Epithelial cell of proximal tubule (primary cell): ENCODE data around the gene XRCC6. TPM values are rescaled to one million over a fixed set of nuclear protein-coding genes. Genes with fewer than 3 reads are reported as not detected.
"Not testable (repeated sequence)": the region's sequence is repeated elsewhere in the genome, so short reads cannot be mapped to it uniquely, and the experiment has no call there.

Experiments used
- DNase-seq: peaks from one replicate; pipeline ENCODE4 v3.0.0-alpha.2; 2011; ENCODE audit warnings: low read depth
- H3K4me3 ChIP-seq: 2 replicates; pipeline ENCODE4 v1.5.1; 2011; ENCODE audit warnings: low read depth, mild to moderate bottlenecking, low read length
- total RNA-seq: library from RNA; depleted of rRNA; stranded (reverse); fragments of >200 nt; gene quantifications from 2 replicates; pipeline ENCODE4 v1.2.3, GENCODE V29; 2015
- TF ChIP-seq, protein P1 (sequence below): conservative IDR thresholded peaks from 2 replicates; pipeline ENCODE4 v1.5.1; 2012; ENCODE audit warnings: low read depth, mild to moderate bottlenecking, low read length

The XRCC6 gene
- total RNA-seq, 1 donor from 2014 or later, result 368 TPM

DNA sequence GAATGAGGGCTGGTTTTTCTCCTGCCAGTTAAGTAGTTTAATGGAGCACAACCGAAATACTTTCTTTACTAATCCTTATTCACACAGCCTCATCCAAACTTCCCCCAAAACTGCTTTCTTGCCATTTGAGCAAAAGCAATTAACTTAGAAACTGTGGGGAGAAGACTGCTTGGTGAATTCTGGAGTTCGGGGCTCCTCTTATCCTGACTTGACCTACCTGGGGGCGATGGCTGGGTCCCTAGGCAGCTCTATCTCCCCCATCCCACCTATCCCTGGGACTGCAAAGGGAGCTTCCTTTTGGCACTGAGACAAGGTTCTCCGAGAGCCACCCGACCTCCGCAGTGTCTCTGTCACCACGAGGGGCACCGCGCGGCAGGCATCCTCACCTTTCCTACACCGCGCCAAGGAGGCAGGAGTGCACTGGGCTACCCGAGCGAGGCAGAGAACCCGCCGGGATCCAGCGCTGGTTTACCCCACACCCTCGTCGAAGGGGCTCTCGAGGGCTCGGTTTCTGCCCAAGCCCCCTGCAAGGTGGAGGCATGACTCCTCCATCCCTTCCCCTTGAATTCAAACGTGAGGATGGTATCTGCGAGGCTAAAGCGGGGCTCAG lies 1.0 kb upstream of the XRCC6 start:
- no peak for DNase-seq
- TF ChIP-seq, protein P1, sequence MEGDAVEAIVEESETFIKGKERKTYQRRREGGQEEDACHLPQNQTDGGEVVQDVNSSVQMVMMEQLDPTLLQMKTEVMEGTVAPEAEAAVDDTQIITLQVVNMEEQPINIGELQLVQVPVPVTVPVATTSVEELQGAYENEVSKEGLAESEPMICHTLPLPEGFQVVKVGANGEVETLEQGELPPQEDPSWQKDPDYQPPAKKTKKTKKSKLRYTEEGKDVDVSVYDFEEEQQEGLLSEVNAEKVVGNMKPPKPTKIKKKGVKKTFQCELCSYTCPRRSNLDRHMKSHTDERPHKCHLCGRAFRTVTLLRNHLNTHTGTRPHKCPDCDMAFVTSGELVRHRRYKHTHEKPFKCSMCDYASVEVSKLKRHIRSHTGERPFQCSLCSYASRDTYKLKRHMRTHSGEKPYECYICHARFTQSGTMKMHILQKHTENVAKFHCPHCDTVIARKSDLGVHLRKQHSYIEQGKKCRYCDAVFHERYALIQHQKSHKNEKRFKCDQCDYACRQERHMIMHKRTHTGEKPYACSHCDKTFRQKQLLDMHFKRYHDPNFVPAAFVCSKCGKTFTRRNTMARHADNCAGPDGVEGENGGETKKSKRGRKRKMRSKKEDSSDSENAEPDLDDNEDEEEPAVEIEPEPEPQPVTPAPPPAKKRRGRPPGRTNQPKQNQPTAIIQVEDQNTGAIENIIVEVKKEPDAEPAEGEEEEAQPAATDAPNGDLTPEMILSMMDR, result no peak

DNA sequence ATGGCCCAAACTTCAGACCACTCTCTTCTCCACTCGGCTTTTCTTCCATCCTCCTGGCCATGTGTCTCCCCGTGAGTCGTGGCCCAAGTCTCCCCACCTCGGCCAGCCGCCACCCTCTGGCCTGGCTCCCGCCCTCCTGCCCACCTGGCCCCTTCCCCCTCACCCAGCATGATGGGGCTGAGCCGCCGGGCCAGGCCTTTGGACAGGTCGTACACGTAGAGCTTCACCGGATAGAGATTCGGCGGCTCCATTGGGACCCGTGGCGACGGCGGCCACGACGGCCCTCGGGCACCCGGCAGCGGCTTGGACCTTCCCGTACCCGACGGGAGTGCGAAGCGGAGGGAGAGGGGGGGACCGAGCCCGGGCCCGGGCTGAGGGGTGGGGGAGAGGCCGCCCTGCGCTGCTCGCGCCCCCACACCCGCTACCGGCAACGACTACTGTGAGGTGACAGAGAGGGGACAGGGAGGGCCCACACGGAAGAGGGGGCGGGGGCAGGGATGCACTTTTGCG lies 451 bp upstream of the XRCC6 start, which contains the start of gene DESI1:
Gene DESI1, minus strand, starts transcription at position 455 of the 510 bp plus-strand sequence. Its CDS starts 204 bp downstream, at position 251.
- DNase-seq, result no peak
- TF ChIP-seq, protein P1, result no peak
- peak within 1 kb of the TSS; percentile 66 for H3K4me3 ChIP-seq

More for the DNA sequence above, 1.0 kb upstream of the XRCC6 start:
- H3K4me3 ChIP-seq, result peak overlapping the region; percentile 66

DNA sequence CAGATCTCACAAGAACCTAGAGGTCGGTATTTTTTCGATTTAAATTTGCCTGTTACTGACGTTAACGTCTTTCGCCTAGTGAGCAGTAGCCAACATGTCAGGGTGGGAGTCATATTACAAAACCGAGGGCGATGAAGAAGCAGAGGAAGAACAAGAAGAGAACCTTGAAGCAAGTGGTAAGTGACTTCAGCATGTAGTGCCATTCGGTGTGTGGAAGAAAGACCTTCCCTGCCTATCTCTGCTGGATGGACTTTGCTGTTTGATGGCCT lies 750 bp downstream of the XRCC6 start:
- no peak for DNase-seq
- TF ChIP-seq, protein P1, result no peak
- peak overlapping the region; percentile 66 for H3K4me3 ChIP-seq

DNA sequence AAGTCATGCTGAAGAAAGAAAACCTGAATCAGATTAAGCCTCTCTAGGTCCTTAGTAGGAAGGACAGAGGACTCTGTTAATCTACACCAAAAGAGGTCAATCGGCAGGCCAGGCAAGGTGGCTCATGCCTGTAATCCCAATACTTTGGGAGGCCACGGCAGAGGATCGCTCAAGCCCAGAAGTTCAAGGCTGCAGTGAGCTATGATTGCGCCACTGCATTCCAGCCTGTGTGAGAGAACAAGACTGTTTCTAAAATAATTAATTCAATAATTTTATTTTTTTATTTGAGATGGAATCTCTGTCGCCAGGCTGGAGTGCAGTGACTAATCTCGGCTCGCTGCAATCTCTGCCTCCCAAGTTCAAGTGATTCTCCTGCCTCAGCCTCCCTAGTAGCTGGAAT lies 4.5 kb downstream of the XRCC6 start:
- H3K4me3 ChIP-seq, result no peak overlapping the region
- TF ChIP-seq, protein P1, result no peak
- no peak for DNase-seq

DNA sequence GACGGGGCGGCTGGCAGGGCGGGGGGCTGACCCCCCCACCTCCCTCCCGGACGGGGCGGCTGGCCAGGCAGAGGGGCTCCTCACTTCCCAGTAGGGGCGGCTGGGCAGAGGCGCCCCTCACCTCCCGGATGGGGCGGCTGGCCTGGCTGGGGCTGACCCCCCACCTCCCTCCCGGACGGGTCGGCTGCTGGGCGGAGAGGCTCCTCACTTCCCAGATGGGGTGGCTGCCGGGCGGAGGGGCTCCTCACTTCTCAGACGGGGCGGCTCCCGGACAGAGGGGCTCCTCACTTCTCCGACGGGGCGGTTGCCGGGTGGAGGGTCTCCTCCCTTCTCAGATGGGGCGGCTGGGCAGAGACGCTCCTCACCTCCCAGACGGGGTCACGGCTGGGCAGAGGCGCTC lies 10.0 kb downstream of the XRCC6 start:
- not testable (repeated sequence) for H3K4me3 ChIP-seq, DNase-seq

DNA sequence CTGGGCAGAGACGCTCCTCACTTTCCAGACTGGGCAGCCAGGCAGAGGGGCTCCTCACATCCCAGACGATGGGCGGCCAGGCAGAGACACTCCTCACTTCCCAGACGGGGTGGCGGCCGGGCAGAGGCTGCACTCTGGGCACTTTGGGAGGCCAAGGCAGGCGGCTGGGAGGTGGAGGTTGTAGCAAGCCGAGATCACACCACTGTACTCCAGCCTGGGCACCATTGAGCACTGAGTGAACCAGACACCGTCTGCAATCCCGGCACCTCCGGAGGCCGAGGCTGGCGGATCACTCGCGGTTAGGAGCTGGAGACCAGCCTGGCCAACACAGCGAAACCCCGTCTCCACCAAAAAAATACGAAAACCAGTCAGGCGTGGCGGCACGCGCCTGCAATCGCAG lies 10.5 kb downstream of the XRCC6 start:
- not testable (repeated sequence) for H3K4me3 ChIP-seq, DNase-seq

DNA sequence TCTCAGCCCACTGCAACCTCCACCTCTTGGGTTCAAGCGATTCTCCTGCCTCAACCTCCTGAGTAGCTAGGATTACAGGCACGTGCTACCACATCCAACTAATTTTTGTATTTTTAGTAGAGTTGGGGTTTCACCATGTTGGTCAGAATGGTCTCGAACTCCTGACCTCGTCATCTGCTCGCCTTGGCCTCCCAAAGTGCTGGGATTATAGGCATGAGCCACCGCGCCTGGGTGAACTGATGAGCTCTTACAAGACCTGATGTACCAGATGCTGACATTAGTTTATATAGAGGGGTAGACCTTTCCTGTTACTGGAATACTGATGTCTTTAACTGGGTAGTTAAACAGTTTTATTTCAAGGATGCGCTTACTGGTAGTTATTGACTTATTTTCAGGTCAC lies 13.5 kb downstream of the XRCC6 start:
- H3K4me3 ChIP-seq, DNase-seq: not testable (repeated sequence)

DNA sequence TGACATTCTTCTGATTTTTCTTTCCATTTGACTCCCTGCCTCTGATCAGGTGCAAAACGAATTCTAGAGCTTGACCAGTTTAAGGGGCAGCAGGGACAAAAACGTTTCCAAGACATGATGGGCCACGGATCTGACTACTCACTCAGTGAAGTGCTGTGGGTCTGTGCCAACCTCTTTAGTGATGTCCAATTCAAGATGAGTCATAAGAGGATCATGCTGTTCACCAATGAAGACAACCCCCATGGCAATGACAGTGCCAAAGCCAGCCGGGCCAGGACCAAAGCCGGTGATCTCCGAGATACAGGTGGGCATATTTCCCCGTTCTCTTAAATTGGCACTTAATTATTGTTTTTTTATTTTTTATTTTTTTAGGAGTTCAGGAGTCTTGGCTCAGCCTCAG lies 15.4 kb downstream of the XRCC6 start:
- TF ChIP-seq, protein P1, result no peak
- no peak for DNase-seq
- H3K4me3 ChIP-seq, result no peak overlapping the region

DNA sequence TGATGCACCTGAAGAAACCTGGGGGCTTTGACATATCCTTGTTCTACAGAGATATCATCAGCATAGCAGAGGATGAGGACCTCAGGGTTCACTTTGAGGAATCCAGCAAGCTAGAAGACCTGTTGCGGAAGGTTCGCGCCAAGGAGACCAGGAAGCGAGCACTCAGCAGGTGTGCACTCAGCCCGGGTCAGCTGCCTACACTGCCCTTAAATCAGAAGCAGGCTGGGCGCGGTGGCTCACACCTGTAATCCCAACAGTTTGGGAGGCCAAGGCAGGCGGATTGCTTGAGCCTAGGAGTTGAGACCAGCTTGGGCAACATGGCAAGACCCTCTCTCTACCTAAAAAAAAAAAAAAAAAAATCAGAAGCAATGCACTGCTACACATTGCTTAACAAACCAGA lies 16.5 kb downstream of the XRCC6 start:
- not testable (repeated sequence) for H3K4me3 ChIP-seq, DNase-seq
